Measurements from ENCODE around the gene USP30.

DNA sequence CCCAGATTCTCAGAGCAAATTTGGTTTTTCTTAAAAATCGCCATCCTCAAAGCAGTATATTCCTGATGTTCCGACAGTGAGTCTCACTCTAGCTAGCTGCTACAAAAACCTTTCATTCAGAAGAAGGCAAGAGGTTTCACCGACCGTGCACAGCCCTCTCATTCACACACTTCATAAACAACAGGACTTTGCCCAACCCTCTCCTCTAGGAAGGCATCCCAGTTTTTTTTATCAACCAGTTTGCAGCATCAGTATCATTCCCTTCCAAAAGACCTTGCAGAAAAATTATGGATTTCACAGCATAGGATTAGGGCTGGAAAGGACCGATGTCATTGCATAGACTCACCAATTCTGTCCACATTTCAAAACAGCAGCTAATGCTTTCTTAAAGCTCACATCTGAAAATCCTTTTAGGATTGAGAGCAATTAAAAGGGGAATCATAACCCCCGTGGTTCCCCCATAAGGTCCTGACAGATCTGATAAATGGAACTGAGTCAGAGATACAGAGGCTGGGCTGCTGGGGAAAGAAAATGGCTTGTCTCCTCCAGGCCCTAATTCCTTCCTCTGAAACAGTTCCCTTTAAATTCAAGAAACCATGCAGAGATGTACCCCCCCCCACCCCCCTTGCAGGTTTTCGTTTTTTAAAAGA is 32.1 kb upstream of the USP30 start:
- TF ChIP-seq, protein P1, sequence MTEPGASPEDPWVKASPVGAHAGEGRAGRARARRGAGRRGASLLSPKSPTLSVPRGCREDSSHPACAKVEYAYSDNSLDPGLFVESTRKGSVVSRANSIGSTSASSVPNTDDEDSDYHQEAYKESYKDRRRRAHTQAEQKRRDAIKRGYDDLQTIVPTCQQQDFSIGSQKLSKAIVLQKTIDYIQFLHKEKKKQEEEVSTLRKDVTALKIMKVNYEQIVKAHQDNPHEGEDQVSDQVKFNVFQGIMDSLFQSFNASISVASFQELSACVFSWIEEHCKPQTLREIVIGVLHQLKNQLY (CRISPR knock-in tag; conservative IDR thresholded peaks at IDR 0.05) = no peak
- TF ChIP-seq TAF1 (IDR thresholded peaks at IDR 0.05; ENCODE audit: control insufficient read depth, extremely low read depth, insufficient read depth, low read length, severe bottlenecking) (no peak), FOSL1 (tag; conservative IDR thresholded peaks at IDR 0.05) (no peak), BHLHE40 (IDR thresholded peaks at IDR 0.05; ENCODE audit: low read length) (no peak), POLR2A (conservative IDR thresholded peaks at IDR 0.05) (no peak), POLR2AphosphoS2 (IDR thresholded peaks at IDR 0.05; ENCODE audit: low read length) (no peak), ESRRA (IDR thresholded peaks at IDR 0.05; ENCODE audit: borderline replicate concordance, low read depth) (no peak), GTF2A2 (tag; IDR thresholded peaks at IDR 0.05) (no peak), MTF1 (CRISPR knock-in tag; IDR thresholded peaks at IDR 0.05; ENCODE audit: borderline replicate concordance) (no peak)
- TF ChIP-seq, protein P2, sequence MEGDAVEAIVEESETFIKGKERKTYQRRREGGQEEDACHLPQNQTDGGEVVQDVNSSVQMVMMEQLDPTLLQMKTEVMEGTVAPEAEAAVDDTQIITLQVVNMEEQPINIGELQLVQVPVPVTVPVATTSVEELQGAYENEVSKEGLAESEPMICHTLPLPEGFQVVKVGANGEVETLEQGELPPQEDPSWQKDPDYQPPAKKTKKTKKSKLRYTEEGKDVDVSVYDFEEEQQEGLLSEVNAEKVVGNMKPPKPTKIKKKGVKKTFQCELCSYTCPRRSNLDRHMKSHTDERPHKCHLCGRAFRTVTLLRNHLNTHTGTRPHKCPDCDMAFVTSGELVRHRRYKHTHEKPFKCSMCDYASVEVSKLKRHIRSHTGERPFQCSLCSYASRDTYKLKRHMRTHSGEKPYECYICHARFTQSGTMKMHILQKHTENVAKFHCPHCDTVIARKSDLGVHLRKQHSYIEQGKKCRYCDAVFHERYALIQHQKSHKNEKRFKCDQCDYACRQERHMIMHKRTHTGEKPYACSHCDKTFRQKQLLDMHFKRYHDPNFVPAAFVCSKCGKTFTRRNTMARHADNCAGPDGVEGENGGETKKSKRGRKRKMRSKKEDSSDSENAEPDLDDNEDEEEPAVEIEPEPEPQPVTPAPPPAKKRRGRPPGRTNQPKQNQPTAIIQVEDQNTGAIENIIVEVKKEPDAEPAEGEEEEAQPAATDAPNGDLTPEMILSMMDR (IDR thresholded peaks at IDR 0.05 in 2 of 3, conservative IDR thresholded peaks at IDR 0.05 in 1 of 3; ENCODE audit: insufficient read depth in 2 of 3, low read depth in 1 of 3, low read length in 3 of 3) = no peak
- TF ChIP-seq, protein P3, sequence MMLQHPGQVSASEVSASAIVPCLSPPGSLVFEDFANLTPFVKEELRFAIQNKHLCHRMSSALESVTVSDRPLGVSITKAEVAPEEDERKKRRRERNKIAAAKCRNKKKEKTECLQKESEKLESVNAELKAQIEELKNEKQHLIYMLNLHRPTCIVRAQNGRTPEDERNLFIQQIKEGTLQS (IDR thresholded peaks at IDR 0.05) = no peak
- TF ChIP-seq, protein P3 (CRISPR knock-in tag; conservative IDR thresholded peaks at IDR 0.05) = no peak

Data from K562 (cell line).